HG03060 (cell line): ENCODE data around the gene SMIM29.

ENCODE experiments used
- ATAC-seq: cut with Tn5 transposase; IDR thresholded peaks from one replicate; pipeline ENCODE4 v1.9.1; 2021; ENCODE audit warnings: low read depth, moderate number of reproducible peaks; ENCODE audit not compliant: unreplicated experiment

Gene SMIM29

DNA sequence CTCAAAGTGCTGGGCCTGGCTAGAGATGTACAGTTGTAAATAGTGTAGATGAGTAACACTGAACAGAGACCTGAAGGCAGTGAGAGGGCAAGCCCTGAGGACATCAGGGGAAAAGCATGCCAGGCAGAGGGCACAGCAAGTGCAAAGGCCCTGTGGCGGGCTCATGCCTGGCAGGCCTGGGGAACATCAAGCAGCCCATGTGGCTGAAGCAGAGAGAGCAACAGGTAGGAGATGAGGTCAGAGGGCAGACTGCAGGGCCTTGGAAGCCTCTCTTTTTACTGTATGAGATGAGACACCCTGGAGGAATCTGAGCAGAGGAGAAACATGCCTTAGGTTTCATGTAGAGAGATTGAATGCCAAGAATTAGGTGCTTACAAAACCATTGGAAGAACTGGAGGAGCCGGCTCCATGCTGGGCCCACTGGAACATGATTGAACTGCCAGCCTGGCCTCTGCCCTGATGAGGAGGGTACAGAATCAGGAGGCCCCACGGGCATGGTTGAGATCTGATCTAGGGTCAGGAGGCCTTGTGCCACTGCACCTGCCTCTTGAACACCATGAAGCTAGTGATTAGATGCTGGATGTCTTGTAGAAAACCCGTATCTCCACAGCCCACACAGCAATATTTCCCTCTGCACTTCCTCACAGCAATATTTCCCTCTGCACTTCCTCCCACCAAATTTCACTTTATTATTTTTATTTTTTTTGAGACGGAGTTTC, 18.0 kb downstream of the SMIM29 start:
- no peak for ATAC-seq

DNA sequence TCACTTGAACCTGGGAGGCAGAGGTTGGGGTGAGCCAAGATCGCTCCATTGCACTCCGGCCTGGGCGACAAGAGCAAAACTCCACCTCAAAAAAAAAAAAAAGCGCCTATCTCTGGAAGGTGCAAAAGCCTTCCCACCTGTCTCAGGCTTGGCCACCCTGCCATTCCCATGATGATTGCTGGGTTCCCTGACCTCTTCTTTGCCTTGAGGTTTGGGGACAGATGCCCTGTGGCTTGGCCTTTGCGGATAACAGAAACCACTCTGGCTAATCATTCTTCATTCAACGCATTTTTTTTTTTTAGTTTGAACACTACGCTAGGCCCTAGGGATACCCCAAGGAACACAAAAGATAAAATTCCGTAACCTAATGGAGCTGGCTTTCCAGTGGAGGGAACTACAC, 18.9 kb downstream of the SMIM29 start:
- ATAC-seq, result no peak

DNA sequence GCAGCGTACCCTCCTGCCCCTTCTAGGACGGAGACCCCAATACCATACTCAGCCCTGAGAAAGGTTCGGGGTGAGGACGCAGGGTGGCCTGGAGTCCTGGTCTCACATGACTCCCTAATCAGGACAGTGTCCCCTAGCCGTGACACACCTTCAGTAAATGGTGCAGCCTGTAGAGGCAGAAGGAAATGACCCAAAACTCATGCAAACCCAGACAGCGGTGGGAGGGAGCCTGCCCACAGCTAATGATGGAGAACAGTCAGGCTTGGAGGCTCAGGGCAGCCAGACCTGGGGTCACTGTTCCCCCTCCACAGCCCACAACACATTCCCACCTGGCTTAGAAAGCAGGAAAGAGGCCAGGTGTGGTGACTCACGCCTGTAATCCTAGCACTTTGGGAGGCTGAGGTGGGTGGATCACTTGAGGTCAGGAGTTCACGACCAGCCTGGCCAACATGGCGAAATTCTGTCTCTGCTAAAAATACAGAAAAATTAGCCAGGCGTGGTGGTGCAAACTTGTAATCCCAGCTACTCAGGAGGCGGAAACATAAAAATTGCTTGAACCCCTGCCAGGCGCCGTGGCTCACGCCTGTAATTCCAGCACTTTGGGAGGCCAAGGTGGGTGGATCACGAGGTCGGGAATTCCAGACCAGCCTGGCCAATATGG, 20.9 kb downstream of the SMIM29 start:
- ATAC-seq, result no peak

DNA sequence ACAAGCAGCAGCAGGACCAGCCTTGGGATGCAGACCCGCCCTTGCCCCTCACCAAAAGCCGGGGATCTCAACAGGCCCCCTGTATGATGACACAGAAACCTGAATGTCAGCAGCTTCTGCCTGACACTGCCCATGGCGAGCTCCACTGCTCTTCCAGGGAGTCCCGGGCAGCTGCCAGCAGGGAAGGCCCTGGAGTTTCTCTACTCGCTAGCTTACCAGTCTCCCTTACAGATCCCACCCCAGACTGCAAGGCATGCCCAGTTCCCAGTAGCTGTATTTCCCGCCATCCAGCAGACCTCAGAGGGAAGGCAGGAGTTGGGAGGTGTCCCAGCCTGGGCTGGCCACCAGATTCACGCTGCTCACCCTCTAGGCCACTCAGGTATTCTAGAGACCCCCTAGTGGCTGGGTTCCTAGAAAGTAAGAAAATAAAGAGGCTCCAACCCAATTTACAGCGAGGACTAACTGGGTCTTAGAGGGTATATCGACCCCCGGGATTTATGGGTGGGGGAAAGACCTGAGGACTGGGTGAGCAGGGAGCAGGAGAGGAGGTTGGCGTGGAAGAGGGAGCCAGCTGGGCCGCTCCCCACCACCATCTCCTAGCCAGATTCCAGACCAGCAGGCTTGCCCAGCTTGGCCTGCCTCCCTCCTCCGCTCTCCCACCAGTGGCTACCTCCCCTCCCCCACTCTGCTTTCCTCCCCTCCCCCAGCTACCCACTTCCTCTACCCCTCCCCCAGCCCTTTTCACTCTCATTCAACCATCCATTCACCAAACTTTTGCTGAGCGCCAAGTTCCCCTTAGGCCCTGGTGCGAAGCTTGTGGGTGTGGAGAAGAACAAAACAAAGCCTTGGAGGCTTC, 21.8 kb downstream of the SMIM29 start:
- ATAC-seq, result no peak

DNA sequence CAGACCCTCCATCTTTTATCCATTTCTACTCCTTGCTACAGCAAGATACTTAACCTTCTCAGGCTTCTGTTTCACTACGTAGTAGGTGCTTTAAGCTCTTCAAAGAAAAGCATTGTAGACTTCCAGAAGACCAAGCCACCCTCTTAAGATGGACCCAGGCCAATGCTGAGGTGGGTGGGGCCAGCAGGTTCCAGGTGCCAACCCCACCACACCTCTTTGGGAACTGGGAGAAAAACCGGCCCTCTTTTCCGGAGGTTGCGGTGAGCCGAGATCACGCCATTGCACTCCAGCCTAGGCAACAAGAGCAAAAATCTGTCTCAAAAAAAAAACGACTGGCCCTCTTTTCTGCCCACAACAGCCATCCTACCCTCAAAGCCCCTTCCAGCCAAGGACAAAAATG, 22.7 kb downstream of the SMIM29 start:
- ATAC-seq, result no peak

DNA sequence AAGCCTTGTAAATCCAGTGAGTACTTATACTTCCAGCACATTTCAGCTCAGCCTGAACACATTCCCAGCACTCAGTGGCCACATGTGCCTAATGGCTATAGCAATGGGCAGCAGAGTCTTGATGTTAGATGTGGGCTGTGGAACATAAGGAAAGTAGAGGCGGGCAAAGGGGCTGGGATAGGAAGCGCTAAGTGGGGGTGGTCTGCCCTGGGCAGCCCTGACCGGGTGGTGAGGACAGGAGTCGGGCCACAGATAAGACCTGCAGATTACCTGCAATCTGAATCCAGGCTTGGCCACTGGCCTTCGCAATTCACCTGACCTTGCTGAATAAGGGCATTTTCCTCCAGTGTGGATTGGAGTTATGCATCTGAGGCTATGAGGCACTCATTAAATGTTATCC, 23.3 kb downstream of the SMIM29 start:
- ATAC-seq, result no peak

DNA sequence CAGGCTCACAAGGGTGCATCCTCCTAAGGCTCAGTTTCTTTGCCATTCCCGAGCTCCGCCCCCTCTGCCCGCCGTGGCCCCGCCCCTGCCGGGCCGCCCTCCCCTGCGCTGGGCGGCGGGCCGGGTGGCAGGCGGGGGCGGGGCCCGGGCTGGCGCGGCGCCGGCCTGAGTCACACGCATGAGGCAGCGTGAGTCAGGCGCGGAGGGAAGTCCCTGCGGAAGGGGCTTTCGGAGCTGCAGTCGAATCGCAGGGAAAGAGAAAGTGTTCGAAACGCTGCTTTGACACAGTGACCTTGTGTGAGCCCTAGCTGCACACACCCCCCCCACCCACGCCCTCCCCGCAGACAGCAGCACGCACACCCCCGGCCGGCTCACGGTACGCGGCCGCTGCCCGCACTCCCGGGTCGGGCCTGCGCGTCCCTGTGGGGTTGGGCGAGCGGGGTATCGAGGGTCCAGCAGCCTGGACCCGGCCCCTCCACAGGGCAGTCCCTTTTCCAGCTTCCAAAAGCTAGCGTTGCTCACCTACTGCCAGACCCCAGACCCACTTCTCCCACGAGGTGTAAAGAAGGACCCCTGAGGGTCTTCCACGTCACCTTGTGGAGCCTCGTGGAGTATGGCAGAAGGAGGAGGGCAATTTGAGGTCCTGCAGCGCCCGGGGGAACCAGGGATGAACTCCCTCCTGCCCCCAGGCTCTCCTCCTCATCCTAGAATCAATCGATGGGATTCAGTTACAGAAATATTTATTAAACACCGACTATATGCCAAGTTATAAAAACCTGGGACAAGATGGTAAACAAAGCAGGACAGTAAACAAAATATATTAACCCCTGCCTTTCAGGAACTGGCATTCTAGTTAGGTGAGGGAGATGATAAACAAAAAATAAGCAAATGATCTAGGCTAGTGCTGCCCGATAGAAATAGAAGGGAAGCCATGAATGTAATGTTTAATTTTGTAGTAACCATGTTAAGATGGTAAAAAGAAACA, 24.6 kb downstream of the SMIM29 start:
- ATAC-seq, result peak; percentile 79

DNA sequence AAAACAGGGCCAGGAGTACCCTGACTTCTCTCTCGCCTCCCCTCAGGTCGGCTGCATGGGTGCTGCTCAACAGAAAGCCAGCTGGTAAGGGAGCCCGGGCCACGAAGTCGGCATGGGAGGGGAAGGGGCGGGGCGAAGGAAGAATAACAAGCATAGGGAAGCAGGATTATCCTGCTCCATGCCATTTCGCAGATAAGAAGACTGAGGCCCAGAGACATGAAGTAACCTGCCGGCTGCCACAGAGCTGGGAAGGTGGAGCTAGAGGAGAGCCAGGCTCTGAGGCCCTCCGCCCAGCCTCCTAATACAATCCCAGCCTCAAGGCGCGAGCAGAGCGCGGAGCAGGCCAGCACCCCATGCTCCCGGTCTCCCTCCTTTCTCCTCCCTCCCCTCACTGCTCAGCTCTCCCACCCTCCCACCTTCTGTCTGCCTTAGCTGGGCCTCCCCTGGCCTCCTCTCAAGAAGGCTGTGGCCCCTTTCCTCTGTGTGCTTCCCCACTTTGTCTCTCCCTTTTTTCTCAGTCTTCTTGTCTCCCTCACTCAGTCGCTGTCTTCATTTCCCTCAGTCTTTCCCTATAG, 25.3 kb downstream of the SMIM29 start:
- no peak for ATAC-seq

DNA sequence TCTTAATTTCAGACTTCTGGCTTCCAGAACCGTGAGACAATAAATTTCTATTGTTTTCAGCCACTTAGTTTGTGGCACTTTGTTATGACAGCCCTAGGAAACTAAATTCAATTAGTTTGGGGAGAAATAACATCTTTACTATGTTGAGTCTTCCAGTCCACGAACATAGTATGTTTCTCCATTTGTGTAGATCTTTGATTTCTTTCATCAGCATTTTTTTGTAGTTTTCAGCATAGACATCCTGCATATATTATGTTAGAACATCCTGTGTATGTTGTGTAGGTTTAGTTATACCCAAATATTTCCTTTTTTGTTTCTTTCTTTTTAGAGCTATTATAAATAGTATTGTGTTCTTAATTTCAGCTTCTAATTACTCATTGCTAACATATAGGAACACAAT, 30.1 kb downstream of the SMIM29 start:
- no peak for ATAC-seq

DNA sequence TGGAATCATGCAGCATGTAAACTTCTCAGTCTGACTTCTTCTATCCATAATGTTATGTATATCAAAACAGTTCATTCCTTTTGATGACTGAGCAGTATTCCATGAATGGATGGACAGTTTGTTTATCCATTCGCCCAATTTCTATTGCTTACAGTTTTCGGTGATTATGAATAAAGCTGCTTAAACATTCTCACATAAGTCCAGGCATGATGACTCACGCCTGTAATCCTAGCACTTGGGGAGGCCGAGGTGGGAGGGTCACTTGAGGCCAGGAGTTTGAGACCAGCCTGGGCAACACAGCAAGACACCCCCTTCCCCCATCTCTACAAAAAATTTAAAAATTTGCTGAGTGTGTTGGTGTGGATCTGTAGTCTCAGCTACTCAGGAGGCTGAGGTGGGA, 35.0 kb downstream of the SMIM29 start:
- no peak for ATAC-seq

DNA sequence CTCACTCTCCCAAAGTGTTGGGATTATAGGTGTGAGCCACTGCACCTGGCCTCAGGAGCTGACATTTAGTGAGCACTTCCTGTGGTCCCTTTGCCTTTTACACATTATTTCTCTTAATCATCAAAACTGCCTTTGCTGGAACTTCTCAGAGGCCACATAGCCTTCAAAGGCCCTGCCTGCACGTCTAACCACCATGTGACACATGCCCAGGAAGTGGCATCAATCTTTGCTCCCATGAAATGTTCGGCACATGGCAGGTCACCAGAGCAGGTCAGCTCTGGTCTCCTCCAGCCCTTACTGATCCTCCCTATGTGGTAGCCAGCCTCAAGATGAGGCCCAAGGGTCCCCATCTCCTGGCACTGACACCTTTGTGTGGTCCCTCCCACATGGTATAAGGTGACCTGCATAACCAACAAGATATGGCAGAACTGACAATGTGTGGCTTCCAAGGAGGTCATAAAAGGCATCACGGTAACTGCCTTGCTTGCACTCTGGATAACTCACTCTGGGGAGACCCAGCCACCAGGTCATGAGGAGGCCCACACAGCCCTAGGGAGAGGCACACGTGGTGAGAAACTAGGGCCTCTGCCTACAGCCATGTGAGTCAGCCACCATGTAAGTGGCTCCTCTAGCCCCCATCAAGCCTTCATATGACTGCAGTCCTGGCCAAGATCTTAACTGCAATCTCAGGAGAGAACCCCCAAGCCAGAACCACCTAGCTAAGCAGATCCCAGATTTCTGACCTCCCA, 40.9 kb downstream of the SMIM29 start:
- no peak for ATAC-seq

DNA sequence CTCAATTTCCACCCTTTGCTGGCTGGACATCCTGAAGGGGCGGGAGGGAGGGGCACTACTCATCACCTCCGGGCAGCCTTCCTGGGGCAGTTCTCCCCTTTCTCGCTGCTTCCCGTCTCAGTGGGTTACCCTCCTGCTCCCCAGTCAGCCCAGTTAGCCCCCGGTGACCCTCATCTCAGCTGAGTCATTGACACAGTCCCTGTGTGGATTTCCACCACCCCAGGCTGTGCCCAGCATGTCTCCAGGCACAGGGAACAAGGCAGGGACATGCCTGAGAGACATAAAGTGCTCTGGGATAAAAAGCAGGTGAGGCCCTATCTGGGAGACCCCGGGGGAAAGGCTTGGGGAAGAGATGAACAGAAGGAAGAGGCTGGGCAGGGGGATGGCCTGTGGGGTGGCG, 42.1 kb downstream of the SMIM29 start:
- no peak for ATAC-seq

DNA sequence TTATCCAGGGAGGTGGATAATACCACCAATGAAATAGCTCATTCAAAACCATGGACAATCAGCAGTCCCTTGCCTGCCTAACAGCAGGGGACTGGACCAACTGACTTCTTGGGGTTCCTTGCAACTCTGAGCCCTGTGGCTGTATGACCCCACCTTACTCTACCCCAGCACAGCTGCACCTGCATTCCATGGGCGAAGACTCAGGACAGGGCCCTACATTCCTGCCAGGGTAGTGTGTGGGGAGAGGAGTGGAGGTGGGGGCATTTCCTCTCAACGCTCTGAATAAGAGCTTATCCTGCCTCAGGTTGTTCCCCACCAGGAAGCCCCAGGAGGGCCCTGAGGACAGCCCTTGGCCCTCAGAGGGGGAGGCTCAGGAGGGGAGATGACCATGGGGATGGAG, 42.9 kb downstream of the SMIM29 start:
- no peak for ATAC-seq

DNA sequence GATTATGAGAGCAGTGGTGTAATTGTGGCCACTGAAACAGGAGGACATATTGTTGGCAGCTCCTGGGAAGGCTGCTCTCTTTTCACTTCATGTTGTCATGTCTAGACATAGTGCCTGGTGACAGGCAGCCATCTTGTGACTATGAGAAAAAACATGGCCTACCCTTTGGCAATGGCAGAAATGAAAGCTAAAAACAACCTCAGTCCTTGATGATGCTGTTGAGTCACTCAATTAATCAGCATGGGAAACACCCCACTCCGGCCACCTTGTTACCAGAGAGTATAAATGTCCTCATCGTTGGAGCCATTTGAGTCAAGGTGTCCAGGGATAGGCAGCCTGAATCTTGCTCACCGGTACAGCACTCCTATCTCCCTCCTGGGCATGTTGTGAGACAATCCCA, 43.3 kb downstream of the SMIM29 start:
- no peak for ATAC-seq

DNA sequence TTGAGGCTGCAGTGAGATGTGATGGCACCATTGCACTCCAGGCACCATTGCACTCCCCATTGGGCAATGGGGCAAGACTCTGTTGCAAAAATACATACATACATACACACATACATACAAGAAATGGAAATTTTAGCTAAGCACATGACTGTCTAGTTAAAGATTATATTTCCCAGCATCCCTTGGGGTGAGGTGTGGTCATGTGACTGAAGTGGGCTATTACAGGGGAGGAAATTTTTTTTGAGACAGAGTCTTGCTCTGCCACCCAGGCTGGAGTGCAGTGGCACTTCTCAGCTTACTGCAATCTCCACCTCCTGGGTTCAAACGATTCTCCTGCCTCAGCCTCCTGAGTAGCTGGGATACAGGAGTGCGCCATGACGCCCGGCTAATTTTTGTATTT, 44.1 kb downstream of the SMIM29 start:
- ATAC-seq, result no peak

DNA sequence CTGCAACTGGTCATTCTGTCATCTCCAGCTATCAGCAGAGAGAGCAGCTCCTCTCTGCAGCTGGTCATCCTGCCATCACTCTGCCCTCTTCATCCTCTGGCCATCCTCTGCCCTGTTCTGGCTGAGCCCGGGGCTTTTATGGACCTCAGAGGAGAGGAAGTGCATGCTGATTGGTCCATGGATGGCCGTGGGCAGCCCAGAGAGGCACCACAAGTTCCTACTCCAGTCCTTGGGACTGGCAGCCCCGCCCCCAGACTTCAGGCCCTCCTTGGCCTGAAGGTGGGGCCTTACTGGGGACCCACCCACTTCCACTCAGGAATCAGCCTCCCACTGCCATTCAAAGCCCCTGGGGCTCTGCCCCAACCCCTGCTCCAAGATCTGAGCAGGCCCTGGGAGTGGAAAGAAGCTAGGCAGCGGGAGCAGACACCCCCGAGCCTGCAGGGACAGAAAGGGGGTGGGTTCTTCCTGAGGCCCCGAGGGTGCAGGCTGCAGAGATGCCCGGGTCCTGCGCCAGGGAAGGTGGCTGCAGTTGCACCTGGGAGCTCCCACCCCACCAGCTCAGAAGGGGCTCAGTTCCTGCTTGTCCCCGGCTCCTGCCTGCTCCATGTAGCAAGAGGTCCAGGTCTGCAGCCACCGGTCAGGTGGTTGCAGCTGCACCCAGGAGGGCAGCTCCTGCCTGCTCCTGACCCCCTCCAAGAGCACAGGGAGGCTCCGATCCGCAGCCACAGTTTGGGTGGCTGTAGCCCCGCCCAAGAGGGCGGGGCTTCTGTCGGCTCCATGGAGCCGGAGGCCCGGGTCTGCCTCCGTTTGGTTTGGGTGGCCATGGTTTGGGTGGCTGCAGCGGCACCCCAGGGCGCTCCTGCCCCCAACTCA, 46.2 kb downstream of the SMIM29 start:
- no peak for ATAC-seq

DNA sequence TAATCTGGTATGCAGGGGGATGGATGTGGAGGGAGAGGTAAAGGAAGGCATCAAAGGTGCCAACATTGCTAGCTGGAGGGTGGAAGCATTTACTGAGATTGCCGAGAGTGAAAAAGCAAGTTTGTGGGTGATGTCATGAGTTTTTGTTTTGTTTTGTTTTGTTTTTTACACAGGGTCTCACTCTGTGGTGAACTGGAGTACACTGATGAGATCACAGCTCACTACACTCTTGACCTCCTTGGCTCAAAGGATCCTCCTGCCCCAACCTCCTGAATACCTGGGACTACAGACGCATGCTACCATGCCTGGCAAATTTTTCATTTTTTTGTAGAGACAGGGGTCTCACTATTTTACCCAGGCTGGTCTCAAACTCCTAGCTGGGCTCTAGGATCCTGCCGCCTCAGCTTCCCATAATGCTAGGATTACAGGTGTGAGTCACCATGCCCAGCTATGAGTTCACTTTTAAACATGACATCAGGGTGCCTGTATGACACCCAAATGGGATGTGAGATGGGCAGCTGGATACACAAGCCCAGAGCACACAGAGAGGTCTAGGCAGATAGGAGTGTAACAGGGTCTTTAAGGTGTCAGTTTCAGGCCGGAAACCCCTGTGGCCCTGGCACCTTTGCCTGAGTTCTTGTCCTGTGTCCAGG, 47.2 kb downstream of the SMIM29 start:
- ATAC-seq, result no peak
